Measurements from ENCODE around the gene CROCC. TPM values are rescaled to one million over a fixed set of nuclear protein-coding genes. Genes with fewer than 3 reads are reported as not detected.

Gene CROCC
- total and polyA plus RNA-seq, 4 donors, result 2.9 to 8.3 (median 5.1) TPM

- Histone ChIP-seq H3K4me1 (ENCODE audit: control insufficient read depth in 4 of 4, insufficient read depth in 4 of 4, low read length in 3 of 4) (peaks cover 8 to 21% (median 17%) of the 10 kb centered on the region in 4 donors), H3K27me3 (ENCODE audit: control insufficient read depth in 4 of 4, insufficient read depth in 4 of 4, low read length in 3 of 4) (no peaks in the 10 kb centered on the region), H3K9me3 (ENCODE audit: control insufficient read depth in 4 of 4, low read length in 3 of 4) (no peaks in the 10 kb centered on the region), H3K27ac (ENCODE audit: low read depth in 1 of 2, low read length in 2 of 2) (no peak overlapping the region), H3K9ac (ENCODE audit: low read depth in 1 of 2, low read length in 2 of 2) (no peak overlapping the region), H3K4me3 (ENCODE audit: low read depth in 1 of 3, low read length in 3 of 3) (no peak overlapping the region), H3K36me3 (ENCODE audit: control insufficient read depth in 4 of 4, insufficient read depth in 3 of 4, low read depth in 1 of 4, low read length in 3 of 4) (peaks cover under 1 to 22% (median 14%) of the 10 kb centered on the region in 4 donors)
- DNase-seq (ENCODE audit: low spot score), result no peak
- TF ChIP-seq MAX (IDR thresholded peaks at IDR 0.05) (no peak), RXRA (IDR thresholded peaks at IDR 0.05) (no peak), YY1 (IDR thresholded peaks at IDR 0.05) (no peak), HNF4G (IDR thresholded peaks at IDR 0.05) (no peak), REST (IDR thresholded peaks at IDR 0.05) (no peak), CTCF (IDR thresholded peaks at IDR 0.05; ENCODE audit: low read depth, low read length, missing input control) (no peak), HNF4A (conservative IDR thresholded peaks at IDR 0.05) (no peak), TAF1 (conservative IDR thresholded peaks at IDR 0.05) (no peak), ATF3 (IDR thresholded peaks at IDR 0.05) (no peak), SP1 (IDR thresholded peaks at IDR 0.05) (no peak), RAD21 (IDR thresholded peaks at IDR 0.05) (no peak), ZBTB33 (IDR thresholded peaks at IDR 0.05) (no peak), FOXA2 (IDR thresholded peaks at IDR 0.05) (no peak), FOXA1 (IDR thresholded peaks at IDR 0.05) (no peak), JUND (IDR thresholded peaks at IDR 0.05) (no peak), EGR1 (IDR thresholded peaks at IDR 0.05; ENCODE audit: low read depth in 2 of 2) (no peak)
- WGBS, result 79% methylated on average over 10 of the region's 10 CpGs
Observed at GRCh38 chr1:17014671-17015567, 93.2 kb downstream of the CROCC start.
